Common myeloid progenitor, CD34-positive (primary cell): Measurements from ENCODE around the gene CALML3.

Source experiments
- CTCF ChIA-PET: fragments of 350-600 bp; sonication (Branson Sonifier 250); formaldehyde crosslinking; loops from one replicate; lab custom pipeline; 2021; ENCODE audit warnings: antibody characterized with exemption; lab: Charles Lee
- POLR2A ChIA-PET: fragments of 350-600 bp; sonication (Branson Sonifier 250); formaldehyde crosslinking; loops from one replicate; lab custom pipeline; 2021; ENCODE audit warnings: antibody characterized with exemption; lab: Charles Lee
- DNase-seq, 3 donors: peaks; one replicate each; pipeline versions ENCODE4 v3.0.0 to v3.0.0-alpha.2; 2013
- H3K27ac ChIP-seq, 2 experiments: 1 replicate in 1 of 2; 2 replicates in 1 of 2; pipeline ENCODE4 v1.7.0; 2013; ENCODE audit warnings: inconsistent platforms in 2 of 2, low read length in 2 of 2, mild to moderate bottlenecking in 2 of 2, low read depth in 1 of 2, moderate library complexity in 1 of 2; ENCODE audit not compliant: severe bottlenecking in 2 of 2, insufficient read depth in 1 of 2, poor library complexity in 1 of 2
- H3K27me3 ChIP-seq, 5 experiments: replicated peaks in 2 of 5; 1 replicate in 3 of 5; 2 replicates in 2 of 5; pipeline versions ENCODE4 v1.6.1 to v1.7.0; 2013; ENCODE audit warnings: low read length in 4 of 5, mild to moderate bottlenecking in 2 of 5, moderate library complexity in 2 of 5, inconsistent platforms in 1 of 5; ENCODE audit not compliant: insufficient read depth in 5 of 5, control insufficient read depth in 4 of 5
- H3K36me3 ChIP-seq, 4 experiments: 1 replicate in 2 of 4; 2 replicates in 2 of 4; pipeline versions ENCODE4 v1.6.1 to v1.7.0; 2013; ENCODE audit warnings: low read length in 3 of 4, control low read depth in 1 of 4, mild to moderate bottlenecking in 1 of 4; ENCODE audit not compliant: control insufficient read depth in 4 of 4, insufficient read depth in 4 of 4
- H3K4me1 ChIP-seq, 4 experiments: 1 replicate in 3 of 4; 2 replicates in 1 of 4; pipeline versions ENCODE4 v1.6.1 to v1.7.1; 2013; ENCODE audit warnings: low read length in 3 of 4, mild to moderate bottlenecking in 3 of 4, control low read depth in 1 of 4, inconsistent platforms in 1 of 4, moderate library complexity in 1 of 4; ENCODE audit not compliant: control insufficient read depth in 4 of 4, insufficient read depth in 4 of 4; ENCODE audit errors: control extremely low read depth in 1 of 4
- H3K4me3 ChIP-seq, 7 experiments: 1 replicate in 4 of 7; 2 replicates in 3 of 7; pipeline versions ENCODE4 v1.5.1 to v1.7.0; 2013; ENCODE audit warnings: mild to moderate bottlenecking in 7 of 7, low read length in 6 of 7, moderate library complexity in 6 of 7, inconsistent platforms in 2 of 7, low read depth in 2 of 7, control low read depth in 1 of 7; ENCODE audit not compliant: insufficient read depth in 4 of 7, control insufficient read depth in 1 of 7; ENCODE audit errors: extremely low read depth in 1 of 7
- H3K9me3 ChIP-seq, 5 experiments: 1 replicate in 4 of 5; 2 replicates in 1 of 5; pipeline versions ENCODE4 v1.6.1 to v1.7.1; 2013; ENCODE audit warnings: low read length in 4 of 5, mild to moderate bottlenecking in 2 of 5, inconsistent platforms in 1 of 5, low read depth in 1 of 5, moderate library complexity in 1 of 5; ENCODE audit not compliant: control insufficient read depth in 4 of 5, insufficient read depth in 2 of 5; ENCODE audit errors: control extremely low read depth in 1 of 5
- WGBS: methylation state at CpG from one replicate; pipeline ENCODE4 v1.1.5; 2013; ENCODE audit not compliant: insufficient coverage; 5-methylcytosine and 5-hydroxymethylcytosine counted together

The CALML3 gene

GRCh38 chr10:5537684-5538083, 12.9 kb downstream of the CALML3 start:
- CTCF ChIA-PET, result no interaction called here
- 100% methylated on average over 6 of the region's 6 CpGs for WGBS
- H3K27me3 ChIP-seq, result no peaks in the 10 kb centered on the region
- H3K9me3 ChIP-seq, result peaks cover 0 to 8% (median 3%) of the 10 kb centered on the region in 5 experiments
- H3K27ac ChIP-seq, result no peak overlapping the region
- H3K4me3 ChIP-seq, result no peak overlapping the region
- POLR2A ChIA-PET, result interaction anchor here (0.6 kb wide), 1 partner anchor 631 kb away, joined by 5 read pairs; no protein-coding TSS in a partner anchor
- H3K4me1 ChIP-seq, result peaks cover 0 to 8% (median 4%) of the 10 kb centered on the region in 4 experiments
- no peaks in the 10 kb centered on the region for H3K36me3 ChIP-seq
- no peak for DNase-seq

DNA sequence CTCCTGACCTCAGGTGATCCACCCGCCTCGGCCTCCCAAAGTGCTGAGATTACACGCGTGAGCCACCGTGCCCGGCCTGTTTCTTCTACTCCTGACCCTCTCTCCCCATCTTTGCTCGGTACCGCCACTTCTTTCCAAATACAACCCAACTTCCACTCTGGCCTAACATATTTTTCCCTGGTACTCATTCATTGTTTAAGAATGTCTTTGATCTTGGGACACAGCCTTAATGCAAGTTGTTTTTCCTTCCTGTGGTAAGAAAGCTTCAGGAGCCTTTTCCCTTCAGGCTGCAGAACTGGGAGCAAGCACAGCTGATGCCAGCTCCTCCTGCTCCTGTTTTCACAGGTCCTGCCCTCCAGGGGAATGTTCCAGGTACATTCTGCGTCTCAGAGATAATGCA, 13.7 kb downstream of the CALML3 start:
- peaks cover 0 to 8% (median 4%) of the 10 kb centered on the region in 4 experiments for H3K4me1 ChIP-seq
- CTCF ChIA-PET, result interaction anchor here (0.6 to 1.3 kb wide), 3 partner anchors 10 to 115 kb away, joined by 3 to 4 read pairs (median 3); no protein-coding TSS in a partner anchor
- peaks cover 0 to 12% (median 3%) of the 10 kb centered on the region in 5 experiments for H3K9me3 ChIP-seq
- POLR2A ChIA-PET, result interaction anchor here (0.6 to 0.7 kb wide), 2 partner anchors 11 to 632 kb away, joined by 3 to 5 read pairs; no protein-coding TSS in a partner anchor
- no peaks in the 10 kb centered on the region for H3K36me3 ChIP-seq
- no peak for DNase-seq
- H3K27me3 ChIP-seq, result no peaks in the 10 kb centered on the region
- WGBS, result 98% methylated on average over 6 of the region's 9 CpGs
- no peak overlapping the region for H3K27ac ChIP-seq
- H3K4me3 ChIP-seq, result no peak overlapping the region

GRCh38 chr10:5538892-5539651, 14.3 kb downstream of the CALML3 start:
- no peak overlapping the region for H3K27ac ChIP-seq
- CTCF ChIA-PET, result interaction anchor here (0.6 to 1.3 kb wide), 3 partner anchors 9 to 115 kb away, joined by 3 to 4 read pairs (median 3); no protein-coding TSS in a partner anchor

GRCh38 chr10:5540080-5540479, 15.3 kb downstream of the CALML3 start:
- H3K27me3 ChIP-seq, result no peaks in the 10 kb centered on the region
- H3K4me1 ChIP-seq, result peaks cover 0 to 8% (median 4%) of the 10 kb centered on the region in 4 experiments
- ChIA-PET CTCF (interaction anchor here (1.0 kb wide), 1 partner anchor 67 kb away, joined by 3 read pairs; no protein-coding TSS in a partner anchor), POLR2A (interaction anchor here (1.1 kb wide), 1 partner anchor 9 kb away, joined by 4 read pairs; no protein-coding TSS in a partner anchor)
- H3K36me3 ChIP-seq, result no peaks in the 10 kb centered on the region
- no peak overlapping the region for H3K4me3 ChIP-seq
- DNase-seq, result no peak
- no peak overlapping the region for H3K27ac ChIP-seq
- peaks cover 0 to 14% (median 3%) of the 10 kb centered on the region in 5 experiments for H3K9me3 ChIP-seq
- WGBS, result 98% methylated on average over 8 of the region's 9 CpGs

More at GRCh38 chr10:5538892-5539651, 14.3 kb downstream of the CALML3 start:
- DNase-seq, result peak in 2 of 3 donors; percentile 43 to 67
- peaks cover 0 to 8% (median 4%) of the 10 kb centered on the region in 4 experiments for H3K4me1 ChIP-seq
- no peaks in the 10 kb centered on the region for H3K27me3 ChIP-seq
- POLR2A ChIA-PET, result no interaction called here
- 59% methylated on average over 12 of the region's 19 CpGs for WGBS
- no peaks in the 10 kb centered on the region for H3K36me3 ChIP-seq
- H3K4me3 ChIP-seq, result no peak overlapping the region
- peaks cover 0 to 14% (median 3%) of the 10 kb centered on the region in 5 experiments for H3K9me3 ChIP-seq

GRCh38 chr10:5540891-5541290, 16.1 kb downstream of the CALML3 start:
- H3K4me1 ChIP-seq, result peaks cover 0 to 8% (median 4%) of the 10 kb centered on the region in 4 experiments
- no peak for DNase-seq
- CTCF ChIA-PET, result interaction anchor here (1.0 kb wide), 1 partner anchor 66 kb away, joined by 3 read pairs; no protein-coding TSS in a partner anchor
- H3K36me3 ChIP-seq, result no peaks in the 10 kb centered on the region
- WGBS, result 57% methylated on average over 1 of the region's 3 CpGs
- POLR2A ChIA-PET, result interaction anchor here (1.1 kb wide), 1 partner anchor 8 kb away, joined by 4 read pairs; no protein-coding TSS in a partner anchor
- no peaks in the 10 kb centered on the region for H3K27me3 ChIP-seq
- peaks cover 0 to 14% (median 3%) of the 10 kb centered on the region in 5 experiments for H3K9me3 ChIP-seq
- H3K4me3 ChIP-seq, result no peak overlapping the region
- H3K27ac ChIP-seq, result no peak overlapping the region

DNA sequence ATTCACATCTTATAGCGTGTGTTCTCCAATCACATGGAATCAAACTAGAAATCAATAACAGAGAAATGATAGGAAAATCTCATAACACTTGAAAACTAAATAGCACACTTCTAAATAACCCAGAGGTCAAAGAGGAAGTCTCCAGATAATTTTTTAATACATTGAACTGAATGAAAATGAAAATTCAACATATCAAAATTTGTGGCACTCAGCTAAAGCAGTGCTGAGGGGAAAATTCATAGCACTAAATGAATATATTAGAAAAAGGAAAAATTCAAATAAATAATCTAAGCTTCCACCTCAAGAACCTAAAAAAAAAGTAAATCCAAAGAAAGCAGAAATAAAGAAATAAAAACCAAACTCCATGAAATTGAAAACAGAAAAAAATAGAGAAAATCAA, 17.3 kb downstream of the CALML3 start:
- Histone ChIP-seq H3K4me3 (no peak overlapping the region), H3K9me3 (peaks cover 0 to 14% (median 3%) of the 10 kb centered on the region in 5 experiments), H3K27ac (no peak overlapping the region), H3K27me3 (no peaks in the 10 kb centered on the region), H3K36me3 (no peaks in the 10 kb centered on the region), H3K4me1 (peaks cover 0 to 8% (median 4%) of the 10 kb centered on the region in 4 experiments)
- CTCF ChIA-PET, result no interaction called here
- no peak for DNase-seq
- no CpG with 5 or more reads among the region's 1 CpG for WGBS
- POLR2A ChIA-PET, result no interaction called here
